ENCODE data around the gene KIAA1210. TPM values are rescaled to one million over a fixed set of nuclear protein-coding genes. Genes with fewer than 3 reads are reported as not detected.

Gene KIAA1210
- total and polyA plus RNA-seq, 2 of the 13 experiments (the other 11 are each of a cell fraction or from before 2014, with no cell fraction given), result not detected

DNA sequence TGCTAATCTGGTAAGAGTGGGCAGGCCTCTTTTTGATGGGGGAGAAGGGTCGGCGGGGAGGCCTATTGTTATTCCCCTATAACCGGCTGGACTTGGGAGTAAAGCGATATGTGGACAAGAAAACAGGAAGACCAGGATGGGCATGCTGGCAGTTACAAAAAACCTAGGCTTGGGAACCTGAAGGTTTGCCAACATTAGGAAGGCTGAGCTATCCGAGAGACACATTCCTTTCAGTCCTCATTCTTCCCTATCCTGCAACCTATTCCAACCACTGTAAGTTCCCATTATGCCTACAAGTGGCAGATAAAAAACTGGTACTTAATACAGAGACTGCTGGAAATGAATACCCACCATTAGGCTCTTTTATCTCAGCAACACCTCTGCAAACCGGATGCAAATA is 87.2 kb downstream of the KIAA1210 start:
- ATAC-seq (no peak), DNase-seq (ENCODE audit: low spot score) (no peak), FAIRE-seq (no peak)
- BruUV-seq (replicated peaks), result no TSS peak
- intact Hi-C loops (cut with micrococcal nuclease; ENCODE audit: unreplicated experiment), result no loop called here
- Histone ChIP-seq H3K4me2 (ENCODE audit: low read depth, low read length) (no peak overlapping the region), H3K27ac (ENCODE audit: extremely low read length, insufficient read depth, low read length) (no peak overlapping the region), H3K4me1 (ENCODE audit: insufficient read depth, low read length) (peaks cover 30% of the 10 kb centered on the region), H3K79me2 (ENCODE audit: insufficient read depth, low read length) (no peaks in the 10 kb centered on the region), H2AFZ (ENCODE audit: low read length) (no peak overlapping the region), H3K9ac (ENCODE audit: insufficient read depth, low read depth, low read length) (no peak overlapping the region), H3K36me3 (replicated peaks in 1 of 2; ENCODE audit: control insufficient read depth in 1 of 2, insufficient read depth in 2 of 2, low read length in 2 of 2) (no peaks in the 10 kb centered on the region), H3K9me3 (ENCODE audit: low read length) (no peaks in the 10 kb centered on the region), H3K27me3 (ENCODE audit: control insufficient read depth in 1 of 2, insufficient read depth in 2 of 2, low read length in 2 of 2) (no peaks in the 10 kb centered on the region), H4K20me1 (ENCODE audit: insufficient read depth, low read length) (no peaks in the 10 kb centered on the region), H3K4me3 (replicated peaks in 1 of 3; ENCODE audit: insufficient read depth in 1 of 3, low read depth in 2 of 3, low read length in 3 of 3) (no peak overlapping the region)
- CTCF ChIA-PET (ENCODE audit: low intra/inter-chr PET ratio, low total read pairs), result no interaction called here
- POLR2A ChIA-PET, result no interaction called here
- TF ChIP-seq NCOA5 (CRISPR knock-in tag; IDR thresholded peaks at IDR 0.05) (no peak), RBFOX2 (IDR thresholded peaks at IDR 0.05; ENCODE audit: low read depth, low read length) (no peak), KLF9 (CRISPR knock-in tag; IDR thresholded peaks at IDR 0.05; ENCODE audit: low read depth) (no peak), TBX3 (IDR thresholded peaks at IDR 0.05; ENCODE audit: borderline replicate concordance) (no peak)
- TF ChIP-seq, protein P1, sequence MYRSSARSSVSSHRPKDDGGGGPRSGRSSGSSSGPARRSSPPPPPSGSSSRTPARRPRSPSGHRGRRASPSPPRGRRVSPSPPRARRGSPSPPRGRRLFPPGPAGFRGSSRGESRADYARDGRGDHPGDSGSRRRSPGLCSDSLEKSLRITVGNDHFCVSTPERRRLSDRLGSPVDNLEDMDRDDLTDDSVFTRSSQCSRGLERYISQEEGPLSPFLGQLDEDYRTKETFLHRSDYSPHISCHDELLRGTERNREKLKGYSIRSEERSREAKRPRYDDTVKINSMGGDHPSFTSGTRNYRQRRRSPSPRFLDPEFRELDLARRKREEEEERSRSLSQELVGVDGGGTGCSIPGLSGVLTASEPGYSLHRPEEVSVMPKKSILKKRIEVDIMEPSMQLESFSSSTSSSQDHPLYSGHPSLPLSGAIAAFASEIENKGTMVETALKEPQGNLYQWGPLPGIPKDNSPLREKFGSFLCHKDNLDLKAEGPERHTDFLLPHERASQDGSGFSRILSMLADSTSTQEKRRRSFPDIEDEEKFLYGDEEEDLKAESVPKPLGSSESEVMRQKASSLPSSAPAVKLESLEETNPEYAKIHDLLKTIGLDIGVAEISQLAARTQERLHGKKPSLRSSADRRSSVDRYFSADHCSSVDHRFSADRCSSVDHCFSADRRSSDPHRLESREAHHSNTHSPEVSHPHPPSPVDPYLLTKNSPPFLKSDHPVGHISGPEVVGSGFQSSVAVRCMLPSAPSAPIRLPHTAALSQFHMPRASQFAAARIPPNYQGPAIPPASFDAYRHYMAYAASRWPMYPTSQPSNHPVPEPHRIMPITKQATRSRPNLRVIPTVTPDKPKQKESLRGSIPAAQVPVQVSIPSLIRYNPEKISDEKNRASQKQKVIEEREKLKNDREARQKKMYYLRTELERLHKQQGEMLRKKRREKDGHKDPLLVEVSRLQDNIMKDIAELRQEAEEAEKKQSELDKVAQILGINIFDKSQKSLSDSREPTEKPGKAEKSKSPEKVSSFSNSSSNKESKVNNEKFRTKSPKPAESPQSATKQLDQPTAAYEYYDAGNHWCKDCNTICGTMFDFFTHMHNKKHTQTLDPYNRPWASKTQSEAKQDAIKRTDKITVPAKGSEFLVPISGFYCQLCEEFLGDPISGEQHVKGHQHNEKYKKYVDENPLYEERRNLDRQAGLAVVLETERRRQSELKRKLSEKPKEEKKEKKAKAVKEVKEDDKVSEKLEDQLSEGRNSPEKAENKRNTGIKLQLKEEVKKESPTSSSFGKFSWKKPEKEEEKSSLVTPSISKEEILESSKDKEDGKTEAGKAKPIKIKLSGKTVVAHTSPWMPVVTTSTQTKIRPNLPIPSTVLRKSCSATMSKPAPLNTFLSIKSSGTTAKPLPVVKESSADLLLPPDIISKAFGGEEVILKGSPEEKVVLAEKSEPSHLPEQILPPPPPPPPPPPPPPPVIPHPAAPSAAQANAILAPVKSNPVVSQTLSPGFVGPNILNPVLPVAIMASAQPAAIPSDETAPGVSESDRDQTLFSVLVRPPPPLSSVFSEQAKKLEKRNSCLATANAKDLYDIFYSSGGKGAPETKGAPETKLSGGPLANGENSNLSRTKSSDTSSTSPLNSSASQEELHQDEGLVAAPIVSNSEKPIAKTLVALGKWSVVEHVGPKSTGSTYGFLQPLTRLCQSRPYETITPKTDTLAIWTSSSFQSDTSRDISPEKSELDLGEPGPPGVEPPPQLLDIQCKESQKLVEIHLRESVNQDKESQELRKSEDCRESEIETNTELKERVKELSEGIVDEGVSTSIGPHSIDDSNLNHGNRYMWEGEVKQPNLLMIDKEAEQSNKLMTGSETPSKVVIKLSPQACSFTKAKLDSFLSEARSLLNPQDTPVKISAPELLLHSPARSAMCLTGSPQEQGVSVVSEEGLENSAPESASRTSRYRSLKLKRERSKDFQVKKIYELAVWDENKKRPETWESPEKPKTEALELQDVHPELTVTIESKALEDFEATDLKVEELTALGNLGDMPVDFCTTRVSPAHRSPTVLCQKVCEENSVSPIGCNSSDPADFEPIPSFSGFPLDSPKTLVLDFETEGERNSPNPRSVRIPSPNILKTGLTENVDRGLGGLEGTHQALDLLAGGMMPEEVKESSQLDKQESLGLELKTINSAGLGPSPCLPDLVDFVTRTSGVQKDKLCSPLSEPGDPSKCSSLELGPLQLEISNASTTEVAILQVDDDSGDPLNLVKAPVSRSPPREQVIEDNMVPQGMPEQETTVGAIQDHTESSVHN (CRISPR knock-in tag; IDR thresholded peaks at IDR 0.05), result no peak
- TF ChIP-seq, protein P2, sequence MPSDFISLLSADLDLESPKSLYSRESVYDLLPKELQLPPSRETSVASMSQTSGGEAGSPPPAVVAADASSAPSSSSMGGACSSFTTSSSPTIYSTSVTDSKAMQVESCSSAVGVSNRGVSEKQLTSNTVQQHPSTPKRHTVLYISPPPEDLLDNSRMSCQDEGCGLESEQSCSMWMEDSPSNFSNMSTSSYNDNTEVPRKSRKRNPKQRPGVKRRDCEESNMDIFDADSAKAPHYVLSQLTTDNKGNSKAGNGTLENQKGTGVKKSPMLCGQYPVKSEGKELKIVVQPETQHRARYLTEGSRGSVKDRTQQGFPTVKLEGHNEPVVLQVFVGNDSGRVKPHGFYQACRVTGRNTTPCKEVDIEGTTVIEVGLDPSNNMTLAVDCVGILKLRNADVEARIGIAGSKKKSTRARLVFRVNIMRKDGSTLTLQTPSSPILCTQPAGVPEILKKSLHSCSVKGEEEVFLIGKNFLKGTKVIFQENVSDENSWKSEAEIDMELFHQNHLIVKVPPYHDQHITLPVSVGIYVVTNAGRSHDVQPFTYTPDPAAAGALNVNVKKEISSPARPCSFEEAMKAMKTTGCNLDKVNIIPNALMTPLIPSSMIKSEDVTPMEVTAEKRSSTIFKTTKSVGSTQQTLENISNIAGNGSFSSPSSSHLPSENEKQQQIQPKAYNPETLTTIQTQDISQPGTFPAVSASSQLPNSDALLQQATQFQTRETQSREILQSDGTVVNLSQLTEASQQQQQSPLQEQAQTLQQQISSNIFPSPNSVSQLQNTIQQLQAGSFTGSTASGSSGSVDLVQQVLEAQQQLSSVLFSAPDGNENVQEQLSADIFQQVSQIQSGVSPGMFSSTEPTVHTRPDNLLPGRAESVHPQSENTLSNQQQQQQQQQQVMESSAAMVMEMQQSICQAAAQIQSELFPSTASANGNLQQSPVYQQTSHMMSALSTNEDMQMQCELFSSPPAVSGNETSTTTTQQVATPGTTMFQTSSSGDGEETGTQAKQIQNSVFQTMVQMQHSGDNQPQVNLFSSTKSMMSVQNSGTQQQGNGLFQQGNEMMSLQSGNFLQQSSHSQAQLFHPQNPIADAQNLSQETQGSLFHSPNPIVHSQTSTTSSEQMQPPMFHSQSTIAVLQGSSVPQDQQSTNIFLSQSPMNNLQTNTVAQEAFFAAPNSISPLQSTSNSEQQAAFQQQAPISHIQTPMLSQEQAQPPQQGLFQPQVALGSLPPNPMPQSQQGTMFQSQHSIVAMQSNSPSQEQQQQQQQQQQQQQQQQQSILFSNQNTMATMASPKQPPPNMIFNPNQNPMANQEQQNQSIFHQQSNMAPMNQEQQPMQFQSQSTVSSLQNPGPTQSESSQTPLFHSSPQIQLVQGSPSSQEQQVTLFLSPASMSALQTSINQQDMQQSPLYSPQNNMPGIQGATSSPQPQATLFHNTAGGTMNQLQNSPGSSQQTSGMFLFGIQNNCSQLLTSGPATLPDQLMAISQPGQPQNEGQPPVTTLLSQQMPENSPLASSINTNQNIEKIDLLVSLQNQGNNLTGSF (CRISPR knock-in tag; IDR thresholded peaks at IDR 0.05), result no peak
- TF ChIP-seq, protein P3, sequence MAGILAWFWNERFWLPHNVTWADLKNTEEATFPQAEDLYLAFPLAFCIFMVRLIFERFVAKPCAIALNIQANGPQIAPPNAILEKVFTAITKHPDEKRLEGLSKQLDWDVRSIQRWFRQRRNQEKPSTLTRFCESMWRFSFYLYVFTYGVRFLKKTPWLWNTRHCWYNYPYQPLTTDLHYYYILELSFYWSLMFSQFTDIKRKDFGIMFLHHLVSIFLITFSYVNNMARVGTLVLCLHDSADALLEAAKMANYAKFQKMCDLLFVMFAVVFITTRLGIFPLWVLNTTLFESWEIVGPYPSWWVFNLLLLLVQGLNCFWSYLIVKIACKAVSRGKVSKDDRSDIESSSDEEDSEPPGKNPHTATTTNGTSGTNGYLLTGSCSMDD (CRISPR knock-in tag; IDR thresholded peaks at IDR 0.05), result no peak
- 54% methylated on average over 5 of the region's 6 CpGs for WGBS (ENCODE audit: low lambda C conversion rate)
- in situ Hi-C loops (cut with HindIII; ENCODE audit: extremely low pct_ligation_motif_present, low pct_unique_long_range_greater_than_20kb), result no loop called here
